ENCODE results near the gene RAD51B. TPM values are rescaled to one million over a fixed set of nuclear protein-coding genes. Genes with fewer than 3 reads are reported as not detected.

The RAD51B gene
- total and polyA plus RNA-seq, 4 donors: 2.5 to 95.0 (median 9.6) TPM

- Histone ChIP-seq H3K9ac (ENCODE audit: insufficient read depth in 1 of 2, low read length in 2 of 2) (no peak overlapping the region), H3K9me3 (ENCODE audit: control insufficient read depth in 4 of 4, insufficient read depth in 3 of 4, low read length in 3 of 4) (peaks cover 0 to 4% (median 0%) of the 10 kb centered on the region in 4 donors), H3K27ac (ENCODE audit: low read depth in 1 of 2, low read length in 1 of 2) (no peak overlapping the region), H3K4me1 (ENCODE audit: control insufficient read depth in 5 of 5, insufficient read depth in 5 of 5, low read length in 5 of 5) (peaks cover 0 to 11% (median 5%) of the 10 kb centered on the region in 5 donors), H3K27me3 (ENCODE audit: control insufficient read depth in 3 of 3, insufficient read depth in 3 of 3, low read length in 2 of 3) (no peaks in the 10 kb centered on the region), H3K4me3 (no peak overlapping the region), H3K36me3 (ENCODE audit: control insufficient read depth in 4 of 4, insufficient read depth in 4 of 4, low read length in 4 of 4) (no peaks in the 10 kb centered on the region)
- ATAC-seq (ENCODE audit: insufficient read depth, low FRiP score): no peak
- TF ChIP-seq CTCF (IDR thresholded peaks at IDR 0.05; ENCODE audit: control extremely low read depth, extremely low read depth): no peak
- 84 to 86% methylated on average over 7 of the region's 7 CpGs for WGBS, 2 donors
- DNase-seq: no peak
Observed at GRCh38 chr14:68714991-68715924, 895.7 kb downstream of the RAD51B start.

GRCh38 chr14:68716698-68717097 is 897.1 kb downstream of the RAD51B start:
- DNase-seq (peak in 2 of 3 donors; percentile 44 to 67), ATAC-seq (ENCODE audit: insufficient read depth, low FRiP score) (no peak)
- Histone ChIP-seq H3K9ac (ENCODE audit: insufficient read depth in 1 of 2, low read length in 2 of 2) (no peak overlapping the region), H3K36me3 (ENCODE audit: control insufficient read depth in 4 of 4, insufficient read depth in 4 of 4, low read length in 4 of 4) (no peaks in the 10 kb centered on the region), H3K4me3 (no peak overlapping the region), H3K27me3 (ENCODE audit: control insufficient read depth in 3 of 3, insufficient read depth in 3 of 3, low read length in 2 of 3) (no peaks in the 10 kb centered on the region), H3K9me3 (ENCODE audit: control insufficient read depth in 4 of 4, insufficient read depth in 3 of 4, low read length in 3 of 4) (peaks cover 0 to 6% (median 0%) of the 10 kb centered on the region in 4 donors), H3K4me1 (ENCODE audit: control insufficient read depth in 5 of 5, insufficient read depth in 5 of 5, low read length in 5 of 5) (peaks cover 0 to 11% (median 5%) of the 10 kb centered on the region in 5 donors), H3K27ac (ENCODE audit: low read depth in 1 of 2, low read length in 1 of 2) (no peak overlapping the region)
- TF ChIP-seq CTCF (IDR thresholded peaks at IDR 0.05; ENCODE audit: control extremely low read depth, extremely low read depth): no peak
- WGBS, 2 donors: 89 to 90% methylated on average over 4 of the region's 4 CpGs

- peaks cover 0 to 5% (median under 1%) of the 10 kb centered on the region in 5 donors for H3K4me1 ChIP-seq (ENCODE audit: control insufficient read depth in 5 of 5, insufficient read depth in 5 of 5, low read length in 5 of 5)
- DNase-seq (no peak), ATAC-seq (ENCODE audit: insufficient read depth, low FRiP score) (no peak)
- H3K36me3 ChIP-seq (ENCODE audit: control insufficient read depth in 4 of 4, insufficient read depth in 4 of 4, low read length in 4 of 4): no peaks in the 10 kb centered on the region
- TF ChIP-seq CTCF (IDR thresholded peaks at IDR 0.05; ENCODE audit: control extremely low read depth, extremely low read depth): no peak
- no peak overlapping the region for H3K9ac ChIP-seq (ENCODE audit: insufficient read depth in 1 of 2, low read length in 2 of 2)
- no peak overlapping the region for H3K27ac ChIP-seq (ENCODE audit: low read depth in 1 of 2, low read length in 1 of 2)
- WGBS, 2 donors: 83 to 84% methylated on average over 7 to 8 of the region's 8 CpGs
- H3K9me3 ChIP-seq (ENCODE audit: control insufficient read depth in 4 of 4, insufficient read depth in 3 of 4, low read length in 3 of 4): peaks cover 0 to 6% (median 0%) of the 10 kb centered on the region in 4 donors
- H3K4me3 ChIP-seq: no peak overlapping the region
- no peaks in the 10 kb centered on the region for H3K27me3 ChIP-seq (ENCODE audit: control insufficient read depth in 3 of 3, insufficient read depth in 3 of 3, low read length in 2 of 3)
Observed at GRCh38 chr14:68718023-68718990, 898.7 kb downstream of the RAD51B start.
